Stimulated activated CD4-positive, alpha-beta T cell treated with anti-CD3 and anti-CD28 coated beads, Interleukin-1b, Interleukin-23, amount 100 ng/mL, for 24 hours (primary cell): ENCODE measurements around the gene CDC14B.

ENCODE experiments used
- DNase-seq, 4 experiments: peaks; one replicate each; pipeline ENCODE4 v3.0.0-alpha.2; 2020; ENCODE audit warnings: low read depth in 4 of 4, low spot score in 1 of 4

The CDC14B gene

GRCh38 chr9:96486386-96487028 lies 133.1 kb downstream of the CDC14B start:
- no peak for DNase-seq

GRCh38 chr9:96485280-96485679 lies 134.4 kb downstream of the CDC14B start:
- no peak for DNase-seq

GRCh38 chr9:96484521-96484931 lies 135.1 kb downstream of the CDC14B start:
- no peak for DNase-seq

GRCh38 chr9:96483733-96484390 lies 135.8 kb downstream of the CDC14B start:
- DNase-seq = no peak

GRCh38 chr9:96483197-96483596 lies 136.4 kb downstream of the CDC14B start:
- DNase-seq = no peak

- DNase-seq = no peak
These were observed 137.2 kb downstream of the CDC14B start for GRCh38 chr9:96482476-96482875.

GRCh38 chr9:96480736-96481135 lies 138.9 kb downstream of the CDC14B start:
- DNase-seq = no peak

- DNase-seq = peak in 1 of 4 experiments; percentile 27
These were observed 140.7 kb downstream of the CDC14B start for GRCh38 chr9:96478829-96479371.

GRCh38 chr9:96476591-96476990 lies 143.1 kb downstream of the CDC14B start:
- DNase-seq = no peak

GRCh38 chr9:96476013-96476412 lies 143.6 kb downstream of the CDC14B start:
- no peak for DNase-seq

- no peak for DNase-seq
These were observed 151.9 kb downstream of the CDC14B start for GRCh38 chr9:96467784-96468183.

GRCh38 chr9:96464426-96464825 lies 155.2 kb downstream of the CDC14B start:
- no peak for DNase-seq

- DNase-seq = no peak
These were observed 157.1 kb downstream of the CDC14B start for GRCh38 chr9:96462541-96462940.

GRCh38 chr9:96461336-96461735 lies 158.3 kb downstream of the CDC14B start:
- DNase-seq = no peak

- no peak for DNase-seq
These were observed 158.8 kb downstream of the CDC14B start for GRCh38 chr9:96460882-96461281.

- no peak for DNase-seq
These were observed 159.2 kb downstream of the CDC14B start for GRCh38 chr9:96460470-96460869.

GRCh38 chr9:96459268-96460007 lies 160.2 kb downstream of the CDC14B start:
- DNase-seq = no peak

- DNase-seq = no peak
These were observed 161.4 kb downstream of the CDC14B start for GRCh38 chr9:96458226-96458625.

- no peak for DNase-seq
These were observed 162.4 kb downstream of the CDC14B start for GRCh38 chr9:96457266-96457665.

GRCh38 chr9:96453625-96454024 lies 166.0 kb downstream of the CDC14B start:
- no peak for DNase-seq

- DNase-seq = no peak
These were observed 168.8 kb downstream of the CDC14B start for GRCh38 chr9:96450613-96451528.
